Lower lobe of right lung (tissue), 2 donors: ENCODE results near the gene FHIT. TPM values are rescaled to one million over a fixed set of nuclear protein-coding genes. Genes with fewer than 3 reads are reported as not detected.

Experiments
- ATAC-seq, 2 donors: fragments of 200-7000 bp; cut with Tn5 transposase; one replicate each; pipeline ENCODE4 v1.9.1; 2020 to 2022; ENCODE audit warnings: mild to moderate bottlenecking in 2 of 2, moderate library complexity in 2 of 2
- DNase-seq: peaks from one replicate; pipeline ENCODE4 v3.0.0-alpha.2; 2020
- H3K27ac ChIP-seq: fragments of 200-600 bp; one replicate; pipeline ENCODE4 v1.8.0; 2022
- H3K27me3 ChIP-seq: fragments of 200-600 bp; one replicate; pipeline ENCODE4 v1.8.0; 2022; ENCODE audit warnings: low read depth
- H3K36me3 ChIP-seq: fragments of 200-600 bp; one replicate; pipeline ENCODE4 v1.8.0; 2022; ENCODE audit warnings: mild to moderate bottlenecking
- H3K4me1 ChIP-seq: fragments of 200-600 bp; one replicate; pipeline ENCODE4 v1.8.0; 2022
- H3K4me3 ChIP-seq: fragments of 200-600 bp; one replicate; pipeline ENCODE4 v1.8.0; 2022; ENCODE audit warnings: mild to moderate bottlenecking
- H3K9me3 ChIP-seq: fragments of 200-600 bp; one replicate; pipeline ENCODE4 v1.8.0; 2022
- intact Hi-C: fragments of 100-400 bp; cut with DNase I; formaldehyde crosslinking; loops from one replicate; pipeline ENCODE4 v1.11.0; 2022
- total RNA-seq: library from RNA; stranded (reverse); fragmentation: NEBNext Ultra II Directional; extraction: Animal tissue kit (Norgen Biotek cat#: 25700); gene quantifications from one replicate; pipeline ENCODE4 v1.2.1, GENCODE V29; 2021
- TF ChIP-seq, protein P1 (sequence below): fragments of 200-600 bp; IDR thresholded peaks from one replicate; pipeline ENCODE4 v1.8.0; 2022; ENCODE audit warnings: antibody characterized with exemption, mild to moderate bottlenecking
- donor health status: DM: no; HTN: yes; CAD: no; lungs with severe emphysema.

Gene FHIT
- total RNA-seq, 1 donor from 2014 or later = 10.3 TPM

- TF ChIP-seq, protein P1, sequence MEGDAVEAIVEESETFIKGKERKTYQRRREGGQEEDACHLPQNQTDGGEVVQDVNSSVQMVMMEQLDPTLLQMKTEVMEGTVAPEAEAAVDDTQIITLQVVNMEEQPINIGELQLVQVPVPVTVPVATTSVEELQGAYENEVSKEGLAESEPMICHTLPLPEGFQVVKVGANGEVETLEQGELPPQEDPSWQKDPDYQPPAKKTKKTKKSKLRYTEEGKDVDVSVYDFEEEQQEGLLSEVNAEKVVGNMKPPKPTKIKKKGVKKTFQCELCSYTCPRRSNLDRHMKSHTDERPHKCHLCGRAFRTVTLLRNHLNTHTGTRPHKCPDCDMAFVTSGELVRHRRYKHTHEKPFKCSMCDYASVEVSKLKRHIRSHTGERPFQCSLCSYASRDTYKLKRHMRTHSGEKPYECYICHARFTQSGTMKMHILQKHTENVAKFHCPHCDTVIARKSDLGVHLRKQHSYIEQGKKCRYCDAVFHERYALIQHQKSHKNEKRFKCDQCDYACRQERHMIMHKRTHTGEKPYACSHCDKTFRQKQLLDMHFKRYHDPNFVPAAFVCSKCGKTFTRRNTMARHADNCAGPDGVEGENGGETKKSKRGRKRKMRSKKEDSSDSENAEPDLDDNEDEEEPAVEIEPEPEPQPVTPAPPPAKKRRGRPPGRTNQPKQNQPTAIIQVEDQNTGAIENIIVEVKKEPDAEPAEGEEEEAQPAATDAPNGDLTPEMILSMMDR = no peak
- no peak for DNase-seq
- peak in 1 of 2 donors; percentile 26 for ATAC-seq
- no peaks in the 10 kb centered on the region for H3K4me1 ChIP-seq
- H3K27me3 ChIP-seq = no peaks in the 10 kb centered on the region
- no peak overlapping the region for H3K4me3 ChIP-seq
- no peaks in the 10 kb centered on the region for H3K36me3 ChIP-seq
- intact Hi-C loops = no loop called here
- no peaks in the 10 kb centered on the region for H3K9me3 ChIP-seq
- H3K27ac ChIP-seq = no peak overlapping the region
Observed at GRCh38 chr3:59772416-59773408, 1478.5 kb downstream of the FHIT start.

DNA sequence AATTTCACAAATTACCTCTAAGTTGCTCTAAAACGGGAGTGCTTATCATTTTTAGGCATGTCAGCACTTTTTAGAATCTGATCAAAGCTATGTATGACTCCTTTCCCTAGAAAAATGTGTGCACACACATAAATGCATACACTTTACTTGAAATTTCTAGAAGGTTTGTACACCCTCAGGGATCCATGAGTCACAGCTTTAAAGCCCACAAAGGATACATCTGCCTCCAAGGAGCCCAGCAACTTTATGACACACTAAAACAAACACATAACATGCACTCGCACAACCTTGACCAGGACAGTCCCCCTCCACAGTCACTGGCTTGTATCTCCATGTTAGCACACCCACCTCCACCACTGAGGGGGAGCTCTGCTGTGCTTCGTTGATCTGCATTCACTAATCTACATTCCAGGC is 1479.5 kb downstream of the FHIT start:
- intact Hi-C loops = no loop called here
- TF ChIP-seq, protein P1 = no peak

GRCh38 chr3:59769127-59769750 is 1482.0 kb downstream of the FHIT start:
- Histone ChIP-seq H3K27me3 (no peaks in the 10 kb centered on the region), H3K4me1 (no peaks in the 10 kb centered on the region), H3K9me3 (no peaks in the 10 kb centered on the region), H3K4me3 (no peak overlapping the region), H3K36me3 (no peaks in the 10 kb centered on the region), H3K27ac (no peak overlapping the region)
- intact Hi-C loops = no loop called here
- DNase-seq = no peak
- TF ChIP-seq, protein P1 = no peak
- ATAC-seq = no peak

More for the DNA sequence above, 1479.5 kb downstream of the FHIT start:
- DNase-seq (no peak), ATAC-seq (no peak)
- Histone ChIP-seq H3K4me1 (no peaks in the 10 kb centered on the region), H3K27ac (no peak overlapping the region), H3K9me3 (no peaks in the 10 kb centered on the region), H3K27me3 (no peaks in the 10 kb centered on the region), H3K36me3 (no peaks in the 10 kb centered on the region), H3K4me3 (no peak overlapping the region)

DNA sequence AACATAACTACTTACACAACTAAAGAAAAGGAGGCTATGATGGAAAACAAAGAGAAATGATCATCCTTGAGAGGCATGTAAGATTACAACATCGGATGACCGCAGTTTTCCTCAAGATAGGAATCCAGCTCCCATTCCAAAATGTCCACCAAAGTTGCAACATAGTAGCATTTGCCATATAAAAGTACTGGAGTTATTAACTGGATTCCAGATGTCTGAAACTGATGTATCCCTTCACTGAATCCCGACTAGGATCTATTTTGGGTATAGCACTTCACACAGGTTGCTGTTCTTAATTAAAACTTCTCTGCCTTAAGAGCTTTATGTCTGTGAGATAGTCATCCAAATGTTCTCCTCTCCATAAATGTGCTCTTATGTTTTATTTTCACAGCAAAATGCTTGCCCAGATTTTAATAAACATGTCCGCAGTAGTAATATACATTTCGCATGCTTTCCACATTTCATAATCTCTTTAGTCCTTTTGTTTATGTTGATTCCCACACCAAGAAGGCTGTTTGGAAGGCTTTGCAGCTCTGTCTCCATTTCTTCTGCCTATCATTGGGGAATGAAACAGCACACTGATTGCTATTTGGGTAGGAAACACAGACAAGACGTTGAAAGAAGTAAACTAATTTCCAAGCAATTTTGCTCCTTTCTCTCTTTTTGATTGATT is 1484.9 kb downstream of the FHIT start:
- ATAC-seq (peak in 1 of 2 donors; percentile 42), DNase-seq (no peak)
- H3K4me1 ChIP-seq = no peaks in the 10 kb centered on the region
- no peak overlapping the region for H3K27ac ChIP-seq
- H3K36me3 ChIP-seq = no peaks in the 10 kb centered on the region
- intact Hi-C loops = no loop called here
- TF ChIP-seq, protein P1 = no peak
- no peaks in the 10 kb centered on the region for H3K9me3 ChIP-seq
- no peaks in the 10 kb centered on the region for H3K27me3 ChIP-seq
- H3K4me3 ChIP-seq = no peak overlapping the region

- H3K4me1 ChIP-seq = no peaks in the 10 kb centered on the region
- H3K27ac ChIP-seq = no peak overlapping the region
- ATAC-seq (no peak), DNase-seq (no peak)
- no peaks in the 10 kb centered on the region for H3K9me3 ChIP-seq
- H3K4me3 ChIP-seq = no peak overlapping the region
- no peaks in the 10 kb centered on the region for H3K27me3 ChIP-seq
- no peaks in the 10 kb centered on the region for H3K36me3 ChIP-seq
- intact Hi-C loops = no loop called here
- TF ChIP-seq, protein P1 = no peak
Observed at GRCh38 chr3:59764171-59764570, 1487.1 kb downstream of the FHIT start.
